GM19463 (cell line): ENCODE measurements around the gene PDXK.

ENCODE experiments used
- ATAC-seq: cut with Tn5 transposase; IDR thresholded peaks from one replicate; pipeline ENCODE4 v1.9.1; 2021; ENCODE audit warnings: mild to moderate bottlenecking, moderate library complexity; ENCODE audit not compliant: unreplicated experiment

PDXK gene

GRCh38 chr21:43721939-43722338, 3.0 kb downstream of the PDXK start:
- no peak for ATAC-seq

- no peak for ATAC-seq
Measured at GRCh38 chr21:43723648-43724047, 4.7 kb downstream of the PDXK start.

GRCh38 chr21:43726686-43727518, 8.0 kb downstream of the PDXK start:
- ATAC-seq, result no peak

DNA sequence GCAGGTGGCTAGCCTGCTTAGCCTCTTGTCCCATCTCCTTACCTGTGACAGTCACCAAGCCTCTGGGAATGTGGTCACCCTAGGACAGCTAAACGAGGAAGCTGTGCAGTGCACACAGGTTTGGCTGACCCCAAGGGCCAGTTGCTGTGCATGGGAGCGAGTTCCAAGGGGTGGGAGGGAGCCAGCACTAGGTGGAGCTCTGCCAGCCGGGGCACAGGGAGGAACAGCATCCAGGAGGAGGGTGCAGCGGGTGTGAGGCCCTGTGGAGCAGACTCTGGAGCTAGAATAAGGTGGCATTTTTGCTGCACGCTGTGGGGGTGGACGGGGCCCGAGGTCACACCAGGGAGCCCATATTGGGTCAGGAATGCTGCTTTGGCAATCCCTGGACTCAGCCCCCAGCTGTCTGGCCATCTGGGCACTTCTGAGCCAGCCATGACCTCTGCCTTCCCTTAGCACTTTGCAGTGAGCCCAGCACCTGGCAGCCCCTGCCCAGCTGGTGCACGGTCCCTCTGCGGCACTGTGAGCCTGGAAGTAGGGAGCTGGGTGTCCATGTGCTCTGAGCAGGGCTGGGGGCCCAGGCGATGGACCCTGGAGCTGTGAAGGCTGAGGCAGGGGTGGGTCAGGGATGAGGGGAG, 8.7 kb downstream of the PDXK start:
- no peak for ATAC-seq

GRCh38 chr21:43728154-43728466, 9.2 kb downstream of the PDXK start:
- ATAC-seq, result no peak

- ATAC-seq, result peak; percentile 67
Measured at GRCh38 chr21:43728467-43729390, 9.8 kb downstream of the PDXK start.

DNA sequence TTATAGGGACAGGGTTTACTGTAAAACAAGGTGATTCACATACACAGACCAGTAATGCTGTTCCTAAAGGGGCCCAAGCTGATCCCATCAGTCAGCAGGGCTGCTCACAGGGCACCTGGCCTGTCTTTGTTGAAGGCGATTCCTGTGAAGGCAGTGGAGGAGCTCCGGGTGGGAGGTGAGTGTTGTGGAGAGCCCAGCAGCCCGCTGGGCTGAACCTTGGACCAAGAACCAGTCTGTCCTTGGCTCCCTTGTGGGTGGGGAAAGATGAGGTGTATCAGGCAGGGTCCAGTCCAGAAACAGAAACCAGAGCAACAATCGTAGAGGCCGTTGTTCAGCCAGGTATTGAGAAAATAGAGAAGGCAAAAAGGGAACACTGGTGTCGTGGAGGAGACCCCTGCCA, 12.5 kb downstream of the PDXK start:
- ATAC-seq, result no peak

DNA sequence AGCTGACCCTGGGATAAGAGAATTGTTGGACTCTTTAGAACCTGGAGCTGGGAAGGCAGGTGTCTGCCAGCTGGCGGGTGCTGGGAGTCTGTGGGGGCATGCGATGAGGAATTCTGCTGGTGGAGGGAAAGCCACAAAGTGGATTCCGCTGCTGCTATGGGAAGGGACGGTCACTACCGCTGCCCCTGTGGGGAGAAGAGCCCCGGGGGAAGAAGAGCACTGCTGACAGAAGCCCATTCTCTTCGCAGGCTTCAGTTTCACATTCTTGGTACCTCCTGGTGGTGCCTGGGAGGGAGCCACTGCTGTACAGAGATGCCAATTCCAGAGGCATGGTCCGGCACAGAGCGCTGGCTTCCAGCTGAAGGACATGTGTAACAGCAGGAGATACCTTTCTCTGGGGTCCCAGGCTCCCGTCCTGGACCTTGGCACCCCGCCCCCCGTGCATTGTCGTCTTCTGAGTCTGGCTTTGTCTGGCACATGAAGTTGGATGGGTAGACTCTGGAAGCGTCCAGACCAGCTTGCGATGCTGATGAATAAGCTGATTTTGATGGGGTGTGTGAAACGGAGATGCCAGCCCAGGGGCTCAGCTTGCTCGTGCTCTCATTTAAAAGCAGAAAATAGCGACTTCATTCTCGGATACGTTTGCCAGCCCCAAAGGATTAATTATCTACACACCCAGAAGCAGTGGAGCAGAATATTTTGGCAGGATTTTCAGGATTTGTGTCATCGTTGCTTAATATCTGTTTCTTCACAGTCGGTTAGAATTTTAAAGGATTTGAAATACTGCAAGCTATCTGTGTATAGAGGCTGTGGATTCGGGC, 13.2 kb downstream of the PDXK start:
- ATAC-seq, result no peak

- ATAC-seq, result no peak
Measured at GRCh38 chr21:43733060-43733459, 14.1 kb downstream of the PDXK start.

- ATAC-seq, result no peak
Measured at GRCh38 chr21:43733529-43734071, 14.7 kb downstream of the PDXK start.

DNA sequence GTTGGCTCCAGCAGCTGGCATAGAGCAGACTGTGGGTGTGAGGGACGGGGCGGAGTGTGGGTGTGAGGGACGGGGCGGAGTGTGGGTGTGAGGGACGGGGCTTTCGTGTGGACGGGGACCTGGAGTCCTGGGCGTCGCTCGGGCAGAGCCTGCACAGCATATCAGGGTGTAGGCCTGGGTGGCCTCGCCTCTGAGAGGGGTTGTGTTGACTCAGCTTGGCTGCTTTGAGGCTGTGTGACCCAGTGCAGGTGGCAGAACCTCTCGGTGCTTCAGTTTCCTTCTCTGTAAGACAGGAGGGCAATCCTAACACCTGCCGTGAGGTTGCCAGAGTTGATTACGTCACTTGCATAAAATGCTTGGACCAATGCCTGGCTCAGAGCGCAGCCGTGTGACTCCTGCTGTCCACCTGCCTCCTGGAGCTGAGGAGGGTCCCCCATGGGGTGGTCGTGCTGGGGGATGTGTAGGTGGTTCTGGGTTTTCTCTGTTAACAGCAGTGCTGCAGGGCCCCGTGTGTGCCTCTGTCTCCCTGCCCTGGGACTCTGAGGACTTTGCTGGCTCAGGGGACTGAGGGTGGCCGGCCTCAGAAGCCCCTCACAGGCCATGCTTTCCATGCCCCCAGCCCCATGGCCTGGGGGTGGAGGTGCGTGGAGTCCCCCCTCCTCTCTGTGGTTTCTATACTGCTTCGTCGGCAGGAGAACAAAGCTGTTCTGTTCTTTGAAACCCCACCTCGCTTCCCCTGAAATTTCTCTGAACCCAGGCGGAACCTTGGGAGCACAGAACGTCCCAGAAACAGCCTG, 15.4 kb downstream of the PDXK start:
- no peak for ATAC-seq

DNA sequence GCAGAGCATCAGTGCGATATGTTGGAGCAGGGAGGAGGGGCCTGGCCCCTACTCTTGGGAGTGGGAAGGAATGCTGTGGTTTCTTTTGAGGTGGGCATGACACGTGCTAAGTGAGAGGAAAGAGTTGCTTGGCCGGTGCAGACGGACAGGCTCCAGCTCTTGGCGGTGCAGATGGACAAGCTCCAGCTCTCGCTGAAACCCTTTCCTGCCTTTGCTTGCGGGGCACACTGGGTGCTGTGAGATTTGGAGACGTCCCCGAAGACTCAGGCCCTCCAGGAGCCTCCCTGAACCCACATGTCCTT, 15.9 kb downstream of the PDXK start:
- ATAC-seq, result no peak

DNA sequence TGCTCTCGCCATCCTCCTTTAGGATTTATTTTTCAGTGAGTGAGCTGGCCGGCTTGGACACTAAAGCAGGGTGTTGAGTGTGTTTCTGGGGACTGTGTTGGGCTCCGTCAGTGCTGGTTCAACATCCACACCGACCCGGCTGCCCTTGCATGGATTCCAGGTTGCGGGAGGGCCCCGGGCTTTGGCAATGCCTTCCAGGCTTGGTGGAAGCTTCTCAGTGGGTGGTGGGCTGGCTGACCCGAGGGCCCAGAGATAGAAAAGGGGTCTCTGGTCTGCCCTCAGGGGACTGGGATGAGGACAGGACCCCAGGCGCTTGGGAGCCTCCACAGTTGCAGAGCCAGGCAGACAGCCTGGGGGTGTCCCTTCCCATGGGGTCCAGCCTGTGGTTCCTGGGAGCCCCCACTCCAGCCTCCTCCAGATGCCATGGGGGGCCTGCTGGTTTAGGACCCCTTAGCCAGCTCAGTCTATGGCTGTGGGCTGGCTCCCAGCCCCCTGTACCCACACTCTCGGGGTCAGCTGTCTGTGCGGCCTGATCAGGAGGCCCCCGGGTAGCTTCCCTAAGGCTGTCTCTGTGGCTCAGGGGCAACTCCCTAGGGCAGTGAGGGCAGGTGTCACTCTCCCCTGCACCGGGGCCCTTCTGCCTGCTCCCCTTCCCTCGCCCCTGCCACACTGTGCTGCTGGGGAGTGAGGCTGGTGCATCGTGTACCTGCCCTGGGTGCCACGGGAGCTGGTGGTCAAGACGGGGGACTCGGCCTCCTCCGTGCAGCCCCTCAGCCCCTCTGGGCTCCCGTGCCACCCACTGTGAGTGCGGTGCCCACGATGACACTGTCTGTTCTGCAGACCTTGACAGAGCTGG, 16.5 kb downstream of the PDXK start:
- no peak for ATAC-seq

- no peak for ATAC-seq
Measured at GRCh38 chr21:43736224-43736883, 17.4 kb downstream of the PDXK start.

DNA sequence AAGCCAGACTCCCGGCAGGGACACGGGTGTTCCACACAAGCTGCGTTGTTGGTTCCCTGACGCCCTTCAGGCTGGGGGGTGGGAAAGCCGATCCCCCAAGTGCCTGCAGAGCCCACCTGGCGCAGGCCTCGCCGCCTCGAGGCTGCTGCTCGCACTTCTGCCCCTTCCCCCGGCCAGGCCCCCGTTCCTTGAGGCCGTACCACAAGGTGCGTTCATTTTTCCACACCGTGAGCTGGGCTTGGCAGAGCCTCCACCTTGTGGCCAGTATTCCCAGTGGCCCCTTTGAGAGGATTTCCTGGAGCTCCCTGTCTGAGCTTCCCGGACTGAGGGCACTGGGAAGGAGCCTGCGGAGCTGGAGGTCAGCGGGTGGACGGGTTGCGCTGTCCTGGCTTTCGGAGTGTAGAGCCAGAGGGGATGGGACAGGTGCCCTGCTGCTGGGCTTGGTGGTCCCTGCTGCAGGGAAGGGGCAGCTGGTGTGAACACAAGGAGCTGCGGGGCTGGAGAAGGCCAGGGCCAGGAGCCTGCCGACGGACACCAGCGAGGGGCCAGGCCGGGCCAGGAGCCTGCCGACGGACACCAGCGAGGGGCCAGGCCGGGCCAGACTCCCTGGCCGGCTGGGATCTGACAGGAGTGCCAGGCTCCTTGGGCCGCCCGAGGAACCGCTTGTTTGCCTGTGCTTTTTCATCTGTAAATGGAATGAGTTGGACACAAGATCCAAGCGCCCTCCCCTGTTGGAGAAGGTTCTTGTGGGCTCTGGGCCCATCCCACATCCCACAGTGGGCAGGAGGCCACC, 18.4 kb downstream of the PDXK start:
- no peak for ATAC-seq

DNA sequence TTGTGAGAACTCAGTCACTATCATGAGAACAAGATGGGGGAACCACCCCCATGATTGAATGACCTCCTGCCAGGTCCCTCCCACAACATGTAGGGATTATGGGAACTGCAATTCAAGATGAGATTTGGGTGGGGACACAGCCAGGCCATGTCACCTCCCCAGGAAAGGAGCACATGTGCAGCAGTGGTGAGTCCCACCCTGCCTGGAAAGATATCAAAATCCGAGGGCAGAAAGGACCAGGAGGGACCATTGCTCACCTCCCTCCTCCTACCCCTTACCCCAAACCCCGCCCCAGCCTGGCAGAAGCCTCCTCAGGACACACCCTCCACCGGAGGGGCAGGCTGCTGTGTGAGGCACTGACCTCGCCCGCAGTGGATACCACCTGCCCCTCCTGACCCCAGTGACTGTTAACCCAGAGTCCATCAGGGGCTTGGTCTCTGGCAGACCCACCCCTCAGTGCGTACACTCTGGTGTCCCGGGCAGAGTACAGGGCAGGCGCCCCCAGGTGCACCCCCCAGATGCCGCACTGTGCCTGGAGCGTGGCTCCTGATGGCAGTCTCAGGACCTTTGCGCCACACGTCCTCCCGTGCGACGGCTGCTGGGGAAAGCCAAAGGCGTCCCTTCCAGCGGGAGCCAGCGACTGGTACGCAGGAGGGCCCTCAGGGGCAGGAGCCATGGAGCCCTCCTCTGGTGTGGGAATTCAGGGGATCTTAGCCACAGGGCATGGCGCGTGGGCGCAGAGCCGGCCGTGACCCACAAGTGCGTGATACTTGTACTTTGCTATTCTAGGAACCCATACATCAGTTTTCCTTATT, 20.9 kb downstream of the PDXK start:
- no peak for ATAC-seq
